SK-N-MC (cell line): ENCODE measurements around the gene PKM.
"Not testable (repeated sequence)": the region's sequence is repeated elsewhere in the genome, so short reads cannot be mapped to it uniquely, and the experiment has no call there.

Experiments used
- DNase-seq: peaks from one replicate; pipeline ENCODE4 v3.0.0-alpha.2; 2011; ENCODE audit warnings: low read depth, low spot score
- H3K27ac ChIP-seq: fragments of 200-600 bp; sonication (generic); 2 replicates; pipeline ENCODE4 v1.5.1; 2016; ENCODE audit warnings: mixed run types
- H3K36me3 ChIP-seq: fragments of 200-600 bp; sonication (generic); 2 replicates; pipeline ENCODE4 v1.6.1; 2017; ENCODE audit warnings: antibody characterized with exemption, low read length, mixed read lengths; ENCODE audit not compliant: insufficient read depth
- H3K4me3 ChIP-seq: fragments of 200-600 bp; sonication (generic); 2 replicates; pipeline ENCODE4 v1.5.1; 2016
- H3K9ac ChIP-seq: fragments of 200-600 bp; sonication (generic); 2 replicates; pipeline ENCODE4 v1.8.0; 2017; ENCODE audit warnings: mixed run types, mixed read lengths; ENCODE audit not compliant: insufficient read length
- H3K9me3 ChIP-seq: fragments of 200-600 bp; sonication (generic); 2 replicates; pipeline ENCODE4 v1.6.1; 2017; ENCODE audit warnings: low read depth, mild to moderate bottlenecking, antibody characterized with exemption, low read length, moderate library complexity, mixed read lengths
- EZH2 ChIP-seq: fragments of 200-600 bp; sonication (generic); IDR thresholded peaks from one replicate; pipeline ENCODE4 v1.6.1; 2017; ENCODE audit warnings: antibody characterized with exemption
- FOXP2 ChIP-seq: optimal IDR thresholded peaks from 2 replicates; pipeline ENCODE3; 2011; ENCODE audit warnings: mild to moderate bottlenecking, moderate library complexity; ENCODE audit not compliant: insufficient read depth; ENCODE audit errors: extremely low read length, control extremely low read depth
- POLR2AphosphoS5 ChIP-seq: IDR thresholded peaks from 2 replicates; pipeline ENCODE4 v1.6.1; 2012; ENCODE audit warnings: mild to moderate bottlenecking, low read depth, low read length, borderline replicate concordance

Gene PKM

GRCh38 chr15:72231066-72231832 is at the start of gene PKM:
Gene PKM, minus strand, starts transcription at chr15:72231190. Its CDS starts 12,093 bp downstream, at chr15:72219097.
- peak within 1 kb of the TSS; percentile 79 for H3K27ac ChIP-seq
- peak; percentile 91 for DNase-seq
- H3K36me3 ChIP-seq: no peaks in the 10 kb centered on the region
- peak within 1 kb of the TSS; percentile 78 for H3K9ac ChIP-seq
- peak within 1 kb of the TSS; percentile 96 for H3K4me3 ChIP-seq
- no peaks in the 10 kb centered on the region for H3K9me3 ChIP-seq
- TF ChIP-seq EZH2 (no peak), FOXP2 (peak; percentile 38), POLR2AphosphoS5 (peak; percentile 96)

GRCh38 chr15:72280751-72281150 is 49.8 kb upstream of the PKM start:
- Histone ChIP-seq H3K9me3 (no peaks in the 10 kb centered on the region), H3K36me3 (no peaks in the 10 kb centered on the region), H3K4me3 (no peak overlapping the region), H3K9ac (no peak overlapping the region), H3K27ac (no peak overlapping the region)
- TF ChIP-seq POLR2AphosphoS5 (no peak), FOXP2 (no peak), EZH2 (no peak)
- no peak for DNase-seq

- Histone ChIP-seq H3K36me3 (no peaks in the 10 kb centered on the region), H3K9me3 (no peaks in the 10 kb centered on the region), H3K27ac (no peak overlapping the region), H3K4me3 (no peak overlapping the region), H3K9ac (no peak overlapping the region)
- no peak for TF ChIP-seq EZH2
- TF ChIP-seq POLR2AphosphoS5: no peak
- TF ChIP-seq FOXP2: no peak
- no peak for DNase-seq
Observed at GRCh38 chr15:72278737-72279136, 47.7 kb upstream of the PKM start.

- TF ChIP-seq POLR2AphosphoS5 (no peak), EZH2 (no peak)
- Histone ChIP-seq H3K36me3 (no peaks in the 10 kb centered on the region), H3K4me3 (no peak overlapping the region), H3K27ac (no peak overlapping the region), H3K9ac (no peak overlapping the region), H3K9me3 (no peaks in the 10 kb centered on the region)
- DNase-seq: no peak
Observed at GRCh38 chr15:72276326-72276700, 45.3 kb upstream of the PKM start.

GRCh38 chr15:72275635-72276325 is 44.8 kb upstream of the PKM start:
- H3K4me3 ChIP-seq, H3K27ac ChIP-seq, H3K36me3 ChIP-seq, H3K9me3 ChIP-seq, DNase-seq, H3K9ac ChIP-seq: not testable (repeated sequence)

GRCh38 chr15:72272997-72273352 is 42.0 kb upstream of the PKM start:
- no peak for TF ChIP-seq FOXP2
- TF ChIP-seq POLR2AphosphoS5: no peak
- no peak for TF ChIP-seq EZH2
- Histone ChIP-seq H3K36me3 (peaks cover 16% of the 10 kb centered on the region), H3K4me3 (peak overlapping the region; percentile 91), H3K9ac (peak overlapping the region; percentile 69), H3K27ac (no peak overlapping the region), H3K9me3 (no peaks in the 10 kb centered on the region)
- DNase-seq: no peak

- TF ChIP-seq EZH2 (no peak), POLR2AphosphoS5 (peak; percentile 61; the same call in 1 of the 2 replicates), FOXP2 (peak; percentile 79)
- peak within 1 kb of the TSS; percentile 15; the same call in 1 of the 2 replicates for H3K27ac ChIP-seq
Observed at GRCh38 chr15:72272213-72272996, 41.4 kb upstream of the PKM start, which contains the start of gene PARP6. Gene PARP6, minus strand, starts transcription at chr15:72272554. Its CDS starts 5,077 bp downstream, at chr15:72267477.

GRCh38 chr15:72271895-72272212 is 40.9 kb upstream of the PKM start:
- Histone ChIP-seq H3K36me3 (peaks cover 27% of the 10 kb centered on the region), H3K9ac (peak overlapping the region; percentile 88), H3K4me3 (peak overlapping the region; percentile 91), H3K9me3 (no peaks in the 10 kb centered on the region), H3K27ac (peak overlapping the region; percentile 15; the same call in 1 of the 2 replicates)
- no peak for DNase-seq
- no peak for TF ChIP-seq POLR2AphosphoS5
- no peak for TF ChIP-seq FOXP2
- no peak for TF ChIP-seq EZH2

More at GRCh38 chr15:72272213-72272996, 41.4 kb upstream of the PKM start, which contains the start of gene PARP6:
- Histone ChIP-seq H3K4me3 (peak within 1 kb of the TSS; percentile 91), H3K9me3 (no peaks in the 10 kb centered on the region), H3K9ac (peak within 1 kb of the TSS; percentile 88), H3K36me3 (peaks cover 21% of the 10 kb centered on the region)
- peak; percentile 77 for DNase-seq
